GM23338 (cell line): ENCODE data around the gene NXPH4.

Source experiments
- CREB1 ChIP-seq: fragments of 250-450 bp; sonication (Bioruptor Pico); IDR thresholded peaks from 2 replicates; pipeline ENCODE4 v1.5.0; 2020; ENCODE audit warnings: low read depth, mild to moderate bottlenecking, moderate library complexity
- EZH2 ChIP-seq: fragments of 200-600 bp; sonication (generic); IDR thresholded peaks from one replicate; pipeline ENCODE4 v1.8.0; 2017; ENCODE audit warnings: antibody characterized with exemption, mild to moderate bottlenecking, low read depth; ENCODE audit not compliant: unreplicated experiment
- EZH2phosphoT487 ChIP-seq: fragments of 200-600 bp; sonication (generic); IDR thresholded peaks from one replicate; pipeline ENCODE4 v1.8.1; 2018; ENCODE audit warnings: antibody characterized with exemption; ENCODE audit not compliant: unreplicated experiment
- POLR2AphosphoS5 ChIP-seq: IDR thresholded peaks from 2 replicates; pipeline ENCODE4 v1.6.1; 2016; ENCODE audit warnings: antibody characterized with exemption, low read depth
- STAT1 ChIP-seq: IDR thresholded peaks from one replicate; pipeline ENCODE4 v1.6.1; 2016; ENCODE audit warnings: antibody characterized with exemption; ENCODE audit not compliant: unreplicated experiment
- ZNF114 ChIP-seq: fragments of 250-450 bp; sonication (Bioruptor Pico); IDR thresholded peaks from 2 replicates; pipeline ENCODE4 v1.5.0; 2020; ENCODE audit warnings: mild to moderate bottlenecking, moderate library complexity
- TF ChIP-seq, protein P1 (sequence below), 2 experiments: fragments of 200-600 bp in 1 of 2; sonication (generic) in 1 of 2; conservative IDR thresholded peaks; 2 replicates each; pipeline versions ENCODE4 v1.5.1 to v1.6.1; 2016 to 2017; ENCODE audit warnings: antibody characterized with exemption in 2 of 2, low read depth in 2 of 2, mild to moderate bottlenecking in 2 of 2, moderate library complexity in 1 of 2
- TF ChIP-seq, protein P2 (sequence below): IDR thresholded peaks from one replicate; pipeline ENCODE4 v1.6.1; 2018; ENCODE audit warnings: antibody characterized with exemption; ENCODE audit not compliant: unreplicated experiment
- TF ChIP-seq, protein P3 (sequence below): IDR thresholded peaks from 2 replicates; pipeline ENCODE4 v1.6.1; 2016; ENCODE audit warnings: antibody characterized with exemption

DNA sequence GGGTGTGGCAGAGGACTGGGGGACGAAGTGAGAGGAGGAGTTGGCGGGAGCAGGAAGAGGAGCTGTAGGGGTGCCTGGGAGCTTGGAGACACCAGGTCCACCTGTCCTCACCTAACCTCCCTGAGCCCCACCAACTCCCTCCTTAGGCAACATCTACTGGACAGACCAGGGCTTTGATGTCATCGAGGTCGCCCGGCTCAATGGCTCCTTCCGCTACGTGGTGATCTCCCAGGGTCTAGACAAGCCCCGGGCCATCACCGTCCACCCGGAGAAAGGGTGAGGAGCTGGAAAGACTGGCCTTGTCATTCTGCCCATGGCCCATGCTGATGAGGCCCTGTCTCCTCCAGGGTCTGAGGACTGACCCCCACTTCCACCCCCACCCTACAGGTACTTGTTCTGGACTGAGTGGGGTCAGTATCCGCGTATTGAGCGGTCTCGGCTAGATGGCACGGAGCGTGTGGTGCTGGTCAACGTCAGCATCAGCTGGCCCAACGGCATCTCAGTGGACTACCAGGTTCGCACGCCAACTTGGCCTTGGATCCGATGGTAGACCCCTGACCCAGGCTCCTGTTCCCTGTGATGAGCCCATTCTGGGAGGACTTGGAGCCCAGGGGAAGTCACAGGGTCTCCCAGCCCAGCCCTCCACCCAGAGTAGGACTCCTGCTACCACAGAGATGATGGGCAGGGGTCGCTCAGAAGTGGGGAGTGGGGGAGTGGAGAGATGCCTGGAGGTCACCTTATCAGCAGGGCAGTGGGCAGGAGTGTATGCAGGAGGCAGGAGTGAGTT lies 32.5 kb upstream of the NXPH4 start:
- TF ChIP-seq EZH2phosphoT487 (no peak), STAT1 (no peak), EZH2 (no peak), CREB1 (no peak), ZNF114 (CRISPR knock-in tag) (no peak), POLR2AphosphoS5 (no peak)
- TF ChIP-seq, protein P1, sequence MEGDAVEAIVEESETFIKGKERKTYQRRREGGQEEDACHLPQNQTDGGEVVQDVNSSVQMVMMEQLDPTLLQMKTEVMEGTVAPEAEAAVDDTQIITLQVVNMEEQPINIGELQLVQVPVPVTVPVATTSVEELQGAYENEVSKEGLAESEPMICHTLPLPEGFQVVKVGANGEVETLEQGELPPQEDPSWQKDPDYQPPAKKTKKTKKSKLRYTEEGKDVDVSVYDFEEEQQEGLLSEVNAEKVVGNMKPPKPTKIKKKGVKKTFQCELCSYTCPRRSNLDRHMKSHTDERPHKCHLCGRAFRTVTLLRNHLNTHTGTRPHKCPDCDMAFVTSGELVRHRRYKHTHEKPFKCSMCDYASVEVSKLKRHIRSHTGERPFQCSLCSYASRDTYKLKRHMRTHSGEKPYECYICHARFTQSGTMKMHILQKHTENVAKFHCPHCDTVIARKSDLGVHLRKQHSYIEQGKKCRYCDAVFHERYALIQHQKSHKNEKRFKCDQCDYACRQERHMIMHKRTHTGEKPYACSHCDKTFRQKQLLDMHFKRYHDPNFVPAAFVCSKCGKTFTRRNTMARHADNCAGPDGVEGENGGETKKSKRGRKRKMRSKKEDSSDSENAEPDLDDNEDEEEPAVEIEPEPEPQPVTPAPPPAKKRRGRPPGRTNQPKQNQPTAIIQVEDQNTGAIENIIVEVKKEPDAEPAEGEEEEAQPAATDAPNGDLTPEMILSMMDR (conservative IDR thresholded peaks at IDR 0.05; ENCODE audit: low read depth in 2 of 2) = no peak
- TF ChIP-seq, protein P2, sequence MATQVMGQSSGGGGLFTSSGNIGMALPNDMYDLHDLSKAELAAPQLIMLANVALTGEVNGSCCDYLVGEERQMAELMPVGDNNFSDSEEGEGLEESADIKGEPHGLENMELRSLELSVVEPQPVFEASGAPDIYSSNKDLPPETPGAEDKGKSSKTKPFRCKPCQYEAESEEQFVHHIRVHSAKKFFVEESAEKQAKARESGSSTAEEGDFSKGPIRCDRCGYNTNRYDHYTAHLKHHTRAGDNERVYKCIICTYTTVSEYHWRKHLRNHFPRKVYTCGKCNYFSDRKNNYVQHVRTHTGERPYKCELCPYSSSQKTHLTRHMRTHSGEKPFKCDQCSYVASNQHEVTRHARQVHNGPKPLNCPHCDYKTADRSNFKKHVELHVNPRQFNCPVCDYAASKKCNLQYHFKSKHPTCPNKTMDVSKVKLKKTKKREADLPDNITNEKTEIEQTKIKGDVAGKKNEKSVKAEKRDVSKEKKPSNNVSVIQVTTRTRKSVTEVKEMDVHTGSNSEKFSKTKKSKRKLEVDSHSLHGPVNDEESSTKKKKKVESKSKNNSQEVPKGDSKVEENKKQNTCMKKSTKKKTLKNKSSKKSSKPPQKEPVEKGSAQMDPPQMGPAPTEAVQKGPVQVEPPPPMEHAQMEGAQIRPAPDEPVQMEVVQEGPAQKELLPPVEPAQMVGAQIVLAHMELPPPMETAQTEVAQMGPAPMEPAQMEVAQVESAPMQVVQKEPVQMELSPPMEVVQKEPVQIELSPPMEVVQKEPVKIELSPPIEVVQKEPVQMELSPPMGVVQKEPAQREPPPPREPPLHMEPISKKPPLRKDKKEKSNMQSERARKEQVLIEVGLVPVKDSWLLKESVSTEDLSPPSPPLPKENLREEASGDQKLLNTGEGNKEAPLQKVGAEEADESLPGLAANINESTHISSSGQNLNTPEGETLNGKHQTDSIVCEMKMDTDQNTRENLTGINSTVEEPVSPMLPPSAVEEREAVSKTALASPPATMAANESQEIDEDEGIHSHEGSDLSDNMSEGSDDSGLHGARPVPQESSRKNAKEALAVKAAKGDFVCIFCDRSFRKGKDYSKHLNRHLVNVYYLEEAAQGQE = no peak
- TF ChIP-seq, protein P3, sequence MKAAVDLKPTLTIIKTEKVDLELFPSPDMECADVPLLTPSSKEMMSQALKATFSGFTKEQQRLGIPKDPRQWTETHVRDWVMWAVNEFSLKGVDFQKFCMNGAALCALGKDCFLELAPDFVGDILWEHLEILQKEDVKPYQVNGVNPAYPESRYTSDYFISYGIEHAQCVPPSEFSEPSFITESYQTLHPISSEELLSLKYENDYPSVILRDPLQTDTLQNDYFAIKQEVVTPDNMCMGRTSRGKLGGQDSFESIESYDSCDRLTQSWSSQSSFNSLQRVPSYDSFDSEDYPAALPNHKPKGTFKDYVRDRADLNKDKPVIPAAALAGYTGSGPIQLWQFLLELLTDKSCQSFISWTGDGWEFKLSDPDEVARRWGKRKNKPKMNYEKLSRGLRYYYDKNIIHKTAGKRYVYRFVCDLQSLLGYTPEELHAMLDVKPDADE = no peak
